PC-3 (cell line): Measurements from ENCODE around the gene GRB2. TPM values are rescaled to one million over a fixed set of nuclear protein-coding genes. Genes with fewer than 3 reads are reported as not detected.

Source experiments
- ATAC-seq: fragments of 200-7000 bp; cut with Tn5 transposase; 2 replicates; pipeline ENCODE4 v1.9.1; 2020; ENCODE audit warnings: mild to moderate bottlenecking, moderate library complexity
- BruUV-seq: library from RNA; stranded (reverse); fragments of 400-500 nt; replicated peaks from 2 replicates; lab custom pipeline; 2021; lab: Mats Ljungman, UMichigan
- CTCF ChIA-PET: fragments of 300-600 bp; sonication (Branson Sonifier 250); formaldehyde crosslinking; loops from one replicate; lab custom pipeline; 2022; ENCODE audit warnings: antibody characterized with exemption; lab: Charles Lee
- POLR2A ChIA-PET: fragments of 300-600 bp; sonication (Branson Sonifier 250); formaldehyde crosslinking; loops from one replicate; lab custom pipeline; 2022; ENCODE audit warnings: antibody characterized with exemption; ENCODE audit not compliant: unreplicated experiment; lab: Charles Lee
- DNase-seq: peaks from one replicate; pipeline ENCODE4 v3.0.0-alpha.2; 2015
- H2AFZ ChIP-seq: fragments of 300-600 bp; sonication (generic); 2 replicates; pipeline ENCODE4 v1.6.0; 2016; ENCODE audit warnings: antibody characterized with exemption, low read length
- H3F3A ChIP-seq: fragments of 300-600 bp; sonication (generic); one replicate; pipeline ENCODE4 v1.6.0; 2017; ENCODE audit warnings: antibody characterized with exemption, low read length, control low read depth, mild to moderate bottlenecking; ENCODE audit not compliant: unreplicated experiment
- H3K27ac ChIP-seq: fragments of 300-600 bp; sonication (generic); 2 replicates; pipeline ENCODE4 v1.5.1; 2016; ENCODE audit warnings: mild to moderate bottlenecking, low read length
- H3K27me3 ChIP-seq: fragments of 300-600 bp; sonication (generic); 2 replicates; pipeline ENCODE4 v1.6.1; 2016; ENCODE audit warnings: low read length, mixed read lengths
- H3K36me3 ChIP-seq: fragments of 300-600 bp; sonication (generic); 2 replicates; pipeline ENCODE4 v1.6.1; 2016; ENCODE audit warnings: low read depth, mixed run types, low read length, mixed read lengths
- H3K4me1 ChIP-seq: fragments of 300-600 bp; sonication (generic); 2 replicates; pipeline ENCODE4 v1.5.1; 2016; ENCODE audit warnings: low read length; ENCODE audit not compliant: insufficient read depth
- H3K4me2 ChIP-seq: fragments of 300-600 bp; sonication (generic); 2 replicates; pipeline ENCODE4 v1.6.0; 2016; ENCODE audit warnings: low read length
- H3K4me3 ChIP-seq: fragments of 300-600 bp; sonication (generic); 2 replicates; pipeline ENCODE4 v1.5.1; 2016; ENCODE audit warnings: mild to moderate bottlenecking, low read length, mixed read lengths
- H3K79me2 ChIP-seq: fragments of 300-600 bp; sonication (generic); 2 replicates; pipeline ENCODE4 v1.6.1; 2017; ENCODE audit warnings: low read length, mixed read lengths
- H3K9ac ChIP-seq: fragments of 300-600 bp; sonication (generic); 2 replicates; pipeline ENCODE4 v1.6.0; 2016; ENCODE audit warnings: mild to moderate bottlenecking, low read length
- H3K9me2 ChIP-seq: fragments of 300-600 bp; sonication (generic); replicated peaks from 2 replicates; pipeline ENCODE4 v1.6.1; 2016; ENCODE audit warnings: mixed run types, low read length, mixed read lengths
- H3K9me3 ChIP-seq: fragments of 300-600 bp; sonication (generic); 2 replicates; pipeline ENCODE4 v1.6.1; 2016; ENCODE audit warnings: low read length, mixed read lengths
- H4K20me1 ChIP-seq: fragments of 300-600 bp; sonication (generic); 2 replicates; pipeline ENCODE4 v1.6.1; 2016; ENCODE audit warnings: low read length, mixed read lengths
- EZH2 ChIP-seq: fragments of 300-600 bp; sonication (generic); IDR thresholded peaks from one replicate; pipeline ENCODE4 v1.6.1; 2017; ENCODE audit warnings: antibody characterized with exemption, mild to moderate bottlenecking, low read length; ENCODE audit not compliant: unreplicated experiment
- EZH2phosphoT487 ChIP-seq: fragments of 300-600 bp; sonication (generic); IDR thresholded peaks from 2 replicates; pipeline ENCODE4 v1.6.1; 2018; ENCODE audit warnings: mild to moderate bottlenecking, antibody characterized with exemption, low read length, borderline replicate concordance
- intact Hi-C: fragments of 100-400 bp; cut with micrococcal nuclease; formaldehyde crosslinking; loops from 2 replicates; pipeline ENCODE4 v1.9.0; 2023
- total RNA-seq: library from RNA; depleted of rRNA; stranded (reverse); fragments of >200 nt; gene quantifications from 2 replicates; pipeline ENCODE4 v1.2.3, GENCODE V29; 2014
- TF ChIP-seq, protein P1 (sequence below): fragments of 300-600 bp; sonication (generic); conservative IDR thresholded peaks from 2 replicates; pipeline ENCODE4 v1.5.1; 2017; ENCODE audit warnings: antibody characterized with exemption, low read depth, mild to moderate bottlenecking, low read length

GRB2 gene
- total RNA-seq, 1 experiment from 2014 or later: 224 TPM

DNA sequence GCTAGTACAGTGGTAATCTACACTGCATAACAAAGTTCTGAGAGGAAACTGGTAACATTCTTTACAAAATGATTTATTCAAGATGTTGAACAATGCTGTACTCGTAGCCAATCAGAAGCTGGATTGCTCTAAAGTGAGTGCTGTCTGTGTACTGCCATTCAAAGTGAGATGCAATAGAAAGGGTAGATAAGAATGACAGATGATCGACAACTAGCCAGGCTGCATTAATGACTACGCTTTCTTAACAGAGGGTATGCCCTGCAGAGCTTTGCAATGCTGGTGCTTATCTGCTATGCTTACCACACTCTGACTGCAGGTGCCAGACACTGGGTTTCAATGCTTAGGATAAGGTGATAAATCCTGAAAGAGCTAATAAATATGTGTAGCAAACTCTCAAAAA is 70.2 kb downstream of the GRB2 start:
- H3K27ac ChIP-seq: no peak overlapping the region
- H3K9me3 ChIP-seq: no peaks in the 10 kb centered on the region
- ChIA-PET CTCF (interaction anchor here (0.7 to 1.1 kb wide), 2 partner anchors 12 to 24 kb away, joined by 3 to 4 read pairs; no protein-coding TSS in a partner anchor), POLR2A (no interaction called here)
- peaks cover 70% of the 10 kb centered on the region for H3K79me2 ChIP-seq
- H3K9ac ChIP-seq: no peak overlapping the region
- H3F3A ChIP-seq: peaks cover 2% of the 10 kb centered on the region
- TF ChIP-seq EZH2: no peak
- peaks cover 10% of the 10 kb centered on the region; the same call in 1 of the 2 replicates for H3K36me3 ChIP-seq
- H3K4me1 ChIP-seq: no peaks in the 10 kb centered on the region
- 0 out of 2 replicates have a peak, but pooled peaks cover 21% of the 10 kb centered on the region for H4K20me1 ChIP-seq
- no peaks in the 10 kb centered on the region for H3K27me3 ChIP-seq
- H3K9me2 ChIP-seq: no peaks in the 10 kb centered on the region
- intact Hi-C loops: no loop called here
- ATAC-seq (no peak), DNase-seq (no peak)
- BruUV-seq: no TSS peak
- no peak overlapping the region for H2AFZ ChIP-seq
- no peak overlapping the region for H3K4me2 ChIP-seq
- H3K4me3 ChIP-seq: no peak overlapping the region

GRCh38 chr17:75334723-75335122 is 70.8 kb downstream of the GRB2 start:
- H3K27ac ChIP-seq: no peak overlapping the region
- H3K4me1 ChIP-seq: no peaks in the 10 kb centered on the region
- H3K9me2 ChIP-seq: no peaks in the 10 kb centered on the region
- TF ChIP-seq EZH2phosphoT487 (no peak), EZH2 (no peak)
- TF ChIP-seq, protein P1, sequence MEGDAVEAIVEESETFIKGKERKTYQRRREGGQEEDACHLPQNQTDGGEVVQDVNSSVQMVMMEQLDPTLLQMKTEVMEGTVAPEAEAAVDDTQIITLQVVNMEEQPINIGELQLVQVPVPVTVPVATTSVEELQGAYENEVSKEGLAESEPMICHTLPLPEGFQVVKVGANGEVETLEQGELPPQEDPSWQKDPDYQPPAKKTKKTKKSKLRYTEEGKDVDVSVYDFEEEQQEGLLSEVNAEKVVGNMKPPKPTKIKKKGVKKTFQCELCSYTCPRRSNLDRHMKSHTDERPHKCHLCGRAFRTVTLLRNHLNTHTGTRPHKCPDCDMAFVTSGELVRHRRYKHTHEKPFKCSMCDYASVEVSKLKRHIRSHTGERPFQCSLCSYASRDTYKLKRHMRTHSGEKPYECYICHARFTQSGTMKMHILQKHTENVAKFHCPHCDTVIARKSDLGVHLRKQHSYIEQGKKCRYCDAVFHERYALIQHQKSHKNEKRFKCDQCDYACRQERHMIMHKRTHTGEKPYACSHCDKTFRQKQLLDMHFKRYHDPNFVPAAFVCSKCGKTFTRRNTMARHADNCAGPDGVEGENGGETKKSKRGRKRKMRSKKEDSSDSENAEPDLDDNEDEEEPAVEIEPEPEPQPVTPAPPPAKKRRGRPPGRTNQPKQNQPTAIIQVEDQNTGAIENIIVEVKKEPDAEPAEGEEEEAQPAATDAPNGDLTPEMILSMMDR: no peak
- H3K4me3 ChIP-seq: no peak overlapping the region
- H3K27me3 ChIP-seq: no peaks in the 10 kb centered on the region
- H3K36me3 ChIP-seq: peaks cover 11% of the 10 kb centered on the region; the same call in 1 of the 2 replicates
- H3K79me2 ChIP-seq: peaks cover 66% of the 10 kb centered on the region
- 0 out of 2 replicates have a peak, but pooled peaks cover 17% of the 10 kb centered on the region for H4K20me1 ChIP-seq
- no peaks in the 10 kb centered on the region for H3K9me3 ChIP-seq
- no peak overlapping the region for H2AFZ ChIP-seq
- ChIA-PET POLR2A (no interaction called here), CTCF (no interaction called here)
- ATAC-seq: no peak
- H3K4me2 ChIP-seq: no peak overlapping the region
- no peak overlapping the region for H3K9ac ChIP-seq
- BruUV-seq: no TSS peak
- DNase-seq: no peak
- H3F3A ChIP-seq: peaks cover 2% of the 10 kb centered on the region
- intact Hi-C loops: no loop called here

GRCh38 chr17:75331671-75332070 is 73.8 kb downstream of the GRB2 start:
- Histone ChIP-seq H3K4me3 (no peak overlapping the region), H3K27me3 (no peaks in the 10 kb centered on the region), H3K36me3 (peaks cover 18% of the 10 kb centered on the region; the same call in 1 of the 2 replicates), H4K20me1 (0 out of 2 replicates have a peak, but pooled peaks cover 17% of the 10 kb centered on the region), H3K9me3 (no peaks in the 10 kb centered on the region), H2AFZ (no peak overlapping the region), H3K27ac (no peak overlapping the region), H3K9me2 (no peaks in the 10 kb centered on the region), H3K79me2 (peaks cover 58% of the 10 kb centered on the region), H3F3A (peaks cover 2% of the 10 kb centered on the region), H3K9ac (no peak overlapping the region), H3K4me1 (no peaks in the 10 kb centered on the region), H3K4me2 (no peak overlapping the region)
- ATAC-seq (no peak), DNase-seq (no peak)
- ChIA-PET POLR2A (interaction anchor here (0.7 kb wide), 1 partner anchor 70 kb away, joined by 3 read pairs; the partner anchor contains the start of gene GGA3), CTCF (interaction anchor here (0.6 kb wide), 1 partner anchor 12 kb away, joined by 3 read pairs; no protein-coding TSS in a partner anchor)
- TF ChIP-seq EZH2phosphoT487 (no peak), EZH2 (no peak)
- TF ChIP-seq, protein P1: no peak
- no TSS peak for BruUV-seq
- intact Hi-C loops: no loop called here
